NB4 (cell line): Measurements from ENCODE around the gene POLDIP2.

Experiments
- DNase-seq: peaks from one replicate; pipeline ENCODE4 v3.0.0; 2010; ENCODE audit warnings: low read depth
- H3K4me3 ChIP-seq: one replicate; pipeline ENCODE4 v1.5.1; 2011; ENCODE audit warnings: mild to moderate bottlenecking, low read depth, low read length, moderate library complexity
- CTCF ChIP-seq: IDR thresholded peaks from one replicate; pipeline ENCODE4 v1.5.1; 2012; ENCODE audit warnings: low read depth, low read length
- MAX ChIP-seq: IDR thresholded peaks from 2 replicates; pipeline ENCODE4 v1.6.1; 2011; ENCODE audit warnings: low read depth, low read length
- MYC ChIP-seq: IDR thresholded peaks from 2 replicates; pipeline ENCODE4 v1.6.1; 2011; ENCODE audit warnings: low read depth, low read length
- POLR2A ChIP-seq: IDR thresholded peaks from 2 replicates; pipeline ENCODE4 v1.6.1; 2011; ENCODE audit warnings: mild to moderate bottlenecking; ENCODE audit not compliant: insufficient read length; ENCODE audit errors: extremely low read depth

The POLDIP2 gene

GRCh38 chr17:28384281-28385036, 27.1 kb upstream of the POLDIP2 start:
- H3K4me3 ChIP-seq = no peak overlapping the region
- no peak for DNase-seq
- no peak for TF ChIP-seq MAX

- H3K4me3 ChIP-seq = no peak overlapping the region
- DNase-seq = no peak
- TF ChIP-seq CTCF (no peak), POLR2A (no peak), MAX (no peak), MYC (no peak)
These were observed 24.0 kb upstream of the POLDIP2 start for GRCh38 chr17:28381141-28381825.

GRCh38 chr17:28379814-28380801, 22.8 kb upstream of the POLDIP2 start:
- peak; percentile 40 for DNase-seq
- H3K4me3 ChIP-seq = no peak overlapping the region
- TF ChIP-seq CTCF (no peak), MAX (no peak), MYC (no peak), POLR2A (no peak)

- TF ChIP-seq MYC = no peak
- TF ChIP-seq CTCF = no peak
- no peak for TF ChIP-seq POLR2A
- TF ChIP-seq MAX = no peak
- no peak overlapping the region for H3K4me3 ChIP-seq
These were observed 15.6 kb upstream of the POLDIP2 start for GRCh38 chr17:28372945-28373274.

GRCh38 chr17:28372203-28372944, 15.0 kb upstream of the POLDIP2 start:
- H3K4me3 ChIP-seq = no peak overlapping the region
- no peak for DNase-seq
- no peak for TF ChIP-seq MYC
- TF ChIP-seq MAX = no peak
- no peak for TF ChIP-seq POLR2A
- TF ChIP-seq CTCF = no peak

More at GRCh38 chr17:28372945-28373274, 15.6 kb upstream of the POLDIP2 start:
- DNase-seq = no peak
